NCI-H2171 treated with DMSO at 0.1 percent for 48 hours (cell line): ENCODE data around the gene DUS1L.

ENCODE experiments used
- DNase-seq: peaks from one replicate; lab custom pipeline; 2025; lab: John Stamatoyannopoulos, UW

Gene DUS1L

GRCh38 chr17:82087961-82088837, 22.6 kb upstream of the DUS1L start:
- DNase-seq, result no peak

- DNase-seq, result no peak
Measured at GRCh38 chr17:82086941-82087906, 21.6 kb upstream of the DUS1L start.

GRCh38 chr17:82085931-82086764, 20.5 kb upstream of the DUS1L start:
- DNase-seq, result no peak

- DNase-seq, result no peak
Measured at GRCh38 chr17:82085031-82085861, 19.6 kb upstream of the DUS1L start.

- DNase-seq, result no peak
Measured at GRCh38 chr17:82084373-82085030, 18.9 kb upstream of the DUS1L start.

- DNase-seq, result no peak
Measured at GRCh38 chr17:82083533-82084359, 18.1 kb upstream of the DUS1L start.

GRCh38 chr17:82083009-82083408, 17.4 kb upstream of the DUS1L start:
- no peak for DNase-seq

- DNase-seq, result no peak
Measured at GRCh38 chr17:82082456-82082855, 16.9 kb upstream of the DUS1L start.

GRCh38 chr17:82081966-82082365, 16.4 kb upstream of the DUS1L start:
- no peak for DNase-seq

- no peak for DNase-seq
Measured at GRCh38 chr17:82081546-82081945, 15.9 kb upstream of the DUS1L start.

GRCh38 chr17:82080789-82081464, 15.3 kb upstream of the DUS1L start:
- no peak for DNase-seq

- DNase-seq, result no peak
Measured at GRCh38 chr17:82080048-82080788, 14.6 kb upstream of the DUS1L start.

GRCh38 chr17:82079001-82079677, 13.5 kb upstream of the DUS1L start:
- no peak for DNase-seq

GRCh38 chr17:82078433-82078832, 12.8 kb upstream of the DUS1L start:
- DNase-seq, result no peak

- DNase-seq, result no peak
Measured at GRCh38 chr17:82077617-82078358, 12.2 kb upstream of the DUS1L start.

GRCh38 chr17:82076785-82077591, 11.4 kb upstream of the DUS1L start:
- DNase-seq, result no peak
